Peyer's patch (tissue), 4 donors: ENCODE measurements around the gene CEP128. TPM values are rescaled to one million over a fixed set of nuclear protein-coding genes. Genes with fewer than 3 reads are reported as not detected.

ENCODE experiments used
- DNase-seq, 3 donors: peaks; one replicate each; pipeline ENCODE4 v3.0.0-alpha.2; 2017 to 2019
- H3K27ac ChIP-seq, 4 donors: fragments of 200-600 bp; sonication (generic); one replicate each; pipeline ENCODE4 v1.5.1; 2016 to 2019
- H3K27me3 ChIP-seq, 2 donors: fragments of 200-600 bp; sonication (generic); one replicate each; pipeline ENCODE4 v1.5.1; 2019
- H3K36me3 ChIP-seq, 3 donors: fragments of 200-600 bp; sonication (generic); one replicate each; pipeline ENCODE4 v1.5.1; 2016 to 2019
- H3K4me1 ChIP-seq, 4 donors: fragments of 200-600 bp; sonication (generic); one replicate each; pipeline ENCODE4 v1.5.1; 2016 to 2019
- H3K4me3 ChIP-seq, 4 donors: fragments of 200-600 bp; sonication (generic); 1 replicate in 3 of 4; 2 replicates in 1 of 4; pipeline ENCODE4 v1.5.1; 2016 to 2019; ENCODE audit warnings: mild to moderate bottlenecking in 1 of 4
- H3K9me3 ChIP-seq, 4 donors: fragments of 200-600 bp; sonication (generic); one replicate each; pipeline ENCODE4 v1.5.1; 2016 to 2019; ENCODE audit warnings: mild to moderate bottlenecking in 1 of 4
- POLR2A ChIP-seq, 2 donors: fragments of 450-650 bp; IDR thresholded peaks; one replicate each; pipeline ENCODE4 v1.5.1; 2017; ENCODE audit warnings: antibody characterized with exemption in 2 of 2, mild to moderate bottlenecking in 2 of 2, moderate library complexity in 2 of 2
- total RNA-seq, 4 donors: library from RNA; depleted of rRNA; stranded (reverse); fragments of >200 nt; gene quantifications; one replicate each; pipeline ENCODE4 v1.1.0, GENCODE V29; 2016
- TF ChIP-seq, protein P1 (sequence below), 6 experiments: fragments of 450-650 bp in 4 of 6; fragments of 200-600 bp in 2 of 6; sonication (generic) in 1 of 6; IDR thresholded peaks; one replicate each; pipeline ENCODE4 v1.5.1; 2017 to 2019; ENCODE audit warnings: antibody characterized with exemption in 6 of 6, mild to moderate bottlenecking in 3 of 6, moderate library complexity in 1 of 6

Gene CEP128
- 10 to 100 TPM in 1 of 4 donors, 1 to 10 TPM in 3; 5.9 to 51.2 (median 6.7) TPM for total RNA-seq

DNA sequence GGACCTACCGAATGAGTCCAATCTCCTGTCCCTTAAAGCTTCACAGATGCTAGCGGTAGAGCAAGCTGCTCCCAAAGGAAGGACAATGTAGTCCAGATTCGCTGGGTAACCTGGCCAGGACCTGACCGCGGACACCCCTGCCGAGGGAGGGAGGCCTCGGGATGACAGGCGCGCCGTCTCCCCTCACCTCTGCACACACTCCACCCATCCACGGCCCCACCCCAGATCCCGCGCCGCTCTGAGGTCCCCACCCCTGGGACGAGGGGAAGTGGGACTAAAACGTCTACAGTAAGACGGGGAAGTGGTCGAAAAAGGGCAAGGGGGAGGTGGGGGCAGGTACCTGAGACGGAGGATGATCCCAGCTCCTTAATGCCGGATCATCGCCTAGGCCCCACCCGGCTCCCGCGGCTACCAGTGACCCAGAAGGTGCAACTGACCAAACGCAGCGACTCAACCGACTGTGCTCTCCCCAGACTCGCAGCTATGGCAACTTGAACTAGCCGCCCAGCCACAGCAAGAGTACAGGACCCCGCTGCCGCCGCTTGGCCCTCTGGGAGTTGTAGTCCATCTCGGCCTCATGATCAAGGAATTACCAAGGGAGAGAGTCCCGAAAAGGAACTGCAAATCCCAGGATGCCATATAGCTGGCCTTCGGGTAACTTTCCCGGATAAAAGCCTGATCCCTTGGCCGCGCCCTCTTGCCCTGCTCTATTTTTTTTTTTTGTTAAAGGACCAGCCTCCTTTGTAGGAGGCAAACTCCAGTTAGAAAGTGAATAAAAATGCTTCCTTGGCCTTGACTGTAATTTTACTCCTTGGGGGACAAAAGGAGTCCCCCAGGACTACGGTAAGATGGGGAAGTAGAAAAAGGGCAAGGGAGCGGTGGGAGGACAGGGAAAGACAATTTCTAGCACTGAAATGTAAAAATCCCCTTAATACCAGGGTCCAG is at the start of gene CEP128:
CEP128 (minus strand) TSS at position 498 of the 945 bp plus-strand sequence.
- H3K36me3 ChIP-seq: no peaks in the 10 kb centered on the region
- DNase-seq: peak; percentile 90 to 97 (median 93)
- peaks cover 0 to 7% (median 2%) of the 10 kb centered on the region in 4 donors for H3K4me1 ChIP-seq
- TF ChIP-seq POLR2A (IDR thresholded peaks at IDR 0.05): no peak
- TF ChIP-seq, protein P1, sequence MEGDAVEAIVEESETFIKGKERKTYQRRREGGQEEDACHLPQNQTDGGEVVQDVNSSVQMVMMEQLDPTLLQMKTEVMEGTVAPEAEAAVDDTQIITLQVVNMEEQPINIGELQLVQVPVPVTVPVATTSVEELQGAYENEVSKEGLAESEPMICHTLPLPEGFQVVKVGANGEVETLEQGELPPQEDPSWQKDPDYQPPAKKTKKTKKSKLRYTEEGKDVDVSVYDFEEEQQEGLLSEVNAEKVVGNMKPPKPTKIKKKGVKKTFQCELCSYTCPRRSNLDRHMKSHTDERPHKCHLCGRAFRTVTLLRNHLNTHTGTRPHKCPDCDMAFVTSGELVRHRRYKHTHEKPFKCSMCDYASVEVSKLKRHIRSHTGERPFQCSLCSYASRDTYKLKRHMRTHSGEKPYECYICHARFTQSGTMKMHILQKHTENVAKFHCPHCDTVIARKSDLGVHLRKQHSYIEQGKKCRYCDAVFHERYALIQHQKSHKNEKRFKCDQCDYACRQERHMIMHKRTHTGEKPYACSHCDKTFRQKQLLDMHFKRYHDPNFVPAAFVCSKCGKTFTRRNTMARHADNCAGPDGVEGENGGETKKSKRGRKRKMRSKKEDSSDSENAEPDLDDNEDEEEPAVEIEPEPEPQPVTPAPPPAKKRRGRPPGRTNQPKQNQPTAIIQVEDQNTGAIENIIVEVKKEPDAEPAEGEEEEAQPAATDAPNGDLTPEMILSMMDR (IDR thresholded peaks at IDR 0.05): no peak
- peak within 1 kb of the TSS; percentile 57 to 82 (median 74) for H3K4me3 ChIP-seq
- H3K27me3 ChIP-seq: no peaks in the 10 kb centered on the region
- peak within 1 kb of the TSS; percentile 27 to 65 (median 46) for H3K27ac ChIP-seq
- H3K9me3 ChIP-seq: no peaks in the 10 kb centered on the region

DNA sequence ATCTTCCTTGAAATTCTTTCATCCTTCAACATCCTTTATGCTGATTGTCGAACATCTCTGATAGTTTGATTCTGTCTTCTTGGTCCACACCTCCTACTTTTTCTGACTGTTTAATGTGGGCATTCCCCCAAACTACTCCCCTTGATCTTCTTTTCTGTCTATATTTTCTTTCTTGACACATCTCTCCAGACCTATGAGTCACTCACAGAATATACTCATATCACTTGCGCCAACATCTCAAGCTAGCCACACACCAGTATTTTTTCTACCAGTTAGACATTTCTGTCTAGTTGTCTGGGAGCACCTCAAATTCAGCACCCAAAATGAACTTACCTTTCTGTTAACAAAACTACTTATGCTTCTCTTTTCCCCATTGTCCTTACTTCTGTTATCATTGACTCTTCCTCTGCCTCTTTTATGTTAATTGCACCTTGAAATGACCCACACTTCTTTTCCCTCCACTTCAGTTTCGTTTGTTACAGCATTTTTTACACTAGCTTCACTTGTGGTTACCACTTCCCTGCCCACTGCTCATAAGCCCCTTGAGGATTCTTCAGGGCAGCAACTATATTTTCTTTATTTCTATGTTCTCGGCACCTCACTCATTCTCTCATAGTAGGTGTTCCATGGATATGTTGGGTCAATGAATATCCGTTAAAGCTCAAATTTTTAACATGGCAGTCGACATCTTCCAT is 47.3 kb upstream of the CEP128 start:
- no peaks in the 10 kb centered on the region for H3K36me3 ChIP-seq
- no peaks in the 10 kb centered on the region for H3K9me3 ChIP-seq
- H3K4me1 ChIP-seq: no peaks in the 10 kb centered on the region
- TF ChIP-seq, protein P1 (IDR thresholded peaks at IDR 0.05): no peak
- no peak for TF ChIP-seq POLR2A (IDR thresholded peaks at IDR 0.05)
- H3K4me3 ChIP-seq: no peak overlapping the region
- DNase-seq: no peak
- no peaks in the 10 kb centered on the region for H3K27me3 ChIP-seq
- no peak overlapping the region for H3K27ac ChIP-seq

- DNase-seq: no peak
- H3K27ac ChIP-seq: no peak overlapping the region
- no peaks in the 10 kb centered on the region for H3K9me3 ChIP-seq
- no peaks in the 10 kb centered on the region for H3K36me3 ChIP-seq
- H3K27me3 ChIP-seq: no peaks in the 10 kb centered on the region
- H3K4me1 ChIP-seq: no peaks in the 10 kb centered on the region
- no peak overlapping the region for H3K4me3 ChIP-seq
- TF ChIP-seq, protein P1 (IDR thresholded peaks at IDR 0.05): no peak
Measured at GRCh38 chr14:80988192-80988591, 46.7 kb upstream of the CEP128 start.

GRCh38 chr14:80987235-80988032 is 45.9 kb upstream of the CEP128 start:
- Histone ChIP-seq H3K36me3 (no peaks in the 10 kb centered on the region), H3K4me3 (no peak overlapping the region), H3K27me3 (no peaks in the 10 kb centered on the region), H3K27ac (no peak overlapping the region), H3K9me3 (no peaks in the 10 kb centered on the region), H3K4me1 (no peaks in the 10 kb centered on the region)
- TF ChIP-seq, protein P1 (IDR thresholded peaks at IDR 0.05): peak; percentile 82 to 93 (median 92)
- TF ChIP-seq POLR2A (IDR thresholded peaks at IDR 0.05): no peak
- peak in 2 of 3 donors; percentile 69 to 88 for DNase-seq

GRCh38 chr14:80982711-80983110 is 41.2 kb upstream of the CEP128 start:
- no peak overlapping the region for H3K4me3 ChIP-seq
- no peak for DNase-seq

More at GRCh38 chr14:80982711-80983110, 41.2 kb upstream of the CEP128 start:
- TF ChIP-seq, protein P1 (IDR thresholded peaks at IDR 0.05): no peak
- no peak for TF ChIP-seq POLR2A (IDR thresholded peaks at IDR 0.05)
- H3K4me1 ChIP-seq: no peaks in the 10 kb centered on the region
- no peak overlapping the region for H3K27ac ChIP-seq
- no peaks in the 10 kb centered on the region for H3K9me3 ChIP-seq
- no peaks in the 10 kb centered on the region for H3K36me3 ChIP-seq
- no peaks in the 10 kb centered on the region for H3K27me3 ChIP-seq
